Natural killer cell (primary cell): ENCODE measurements around the gene KIF25. TPM values are rescaled to one million over a fixed set of nuclear protein-coding genes. Genes with fewer than 3 reads are reported as not detected.
"Not testable (repeated sequence)": the region's sequence is repeated elsewhere in the genome, so short reads cannot be mapped to it uniquely, and the experiment has no call there.

Experiments
- ATAC-seq, 3 donors: fragments of 150-1000 bp in 2 of 3; fragments of 200-7000 bp in 1 of 3; cut with Tn5 transposase; 1 replicate in 1 of 3; 2 replicates in 2 of 3; pipeline ENCODE4 v1.10.0; 2021; ENCODE audit warnings: mild to moderate bottlenecking in 2 of 3, moderate library complexity in 2 of 3
- DNase-seq, 2 donors: peaks; one replicate each; pipeline versions ENCODE4 v3.0.0 to v3.0.0-alpha.2; 2013 to 2021; ENCODE audit warnings: mixed read lengths in 1 of 2
- H3K27ac ChIP-seq: one replicate; pipeline ENCODE4 v1.5.1; 2013; ENCODE audit warnings: mild to moderate bottlenecking, low read length
- H3K27me3 ChIP-seq: one replicate; pipeline ENCODE4 v1.6.1; 2013; ENCODE audit warnings: low read length; ENCODE audit not compliant: control insufficient read depth, insufficient read depth
- H3K36me3 ChIP-seq: one replicate; pipeline ENCODE4 v1.6.1; 2013; ENCODE audit warnings: low read length; ENCODE audit not compliant: control insufficient read depth, insufficient read depth
- H3K4me1 ChIP-seq: one replicate; pipeline ENCODE4 v1.6.1; 2013; ENCODE audit warnings: low read length; ENCODE audit not compliant: control insufficient read depth, insufficient read depth
- H3K4me3 ChIP-seq: one replicate; pipeline ENCODE4 v1.5.1; 2013; ENCODE audit warnings: low read length
- H3K9me3 ChIP-seq: one replicate; pipeline ENCODE4 v1.6.1; 2013; ENCODE audit warnings: low read length; ENCODE audit not compliant: control insufficient read depth, insufficient read depth
- H3K27ac Mint-ChIP-seq, 2 donors: one replicate each; pipeline ENCODE4 v1.8.0; 2022; ENCODE audit warnings: mild to moderate bottlenecking in 2 of 2, mixed read lengths in 2 of 2, moderate library complexity in 1 of 2
- H3K27me3 Mint-ChIP-seq, 2 donors: one replicate each; pipeline ENCODE4 v1.8.0; 2022; ENCODE audit warnings: low read depth in 2 of 2, mixed read lengths in 2 of 2
- H3K36me3 Mint-ChIP-seq: one replicate; pipeline ENCODE4 v1.8.0; 2022; ENCODE audit warnings: mixed read lengths
- H3K4me1 Mint-ChIP-seq, 2 donors: one replicate each; pipeline ENCODE4 v1.8.0; 2022; ENCODE audit warnings: mixed read lengths in 2 of 2
- H3K4me3 Mint-ChIP-seq: one replicate; pipeline ENCODE4 v1.8.0; 2022; ENCODE audit warnings: mild to moderate bottlenecking, moderate library complexity, mixed read lengths
- H3K9me3 Mint-ChIP-seq, 2 donors: one replicate each; pipeline ENCODE4 v1.8.0; 2022; ENCODE audit warnings: mixed read lengths in 2 of 2
- CTCF ChIP-seq: fragments of 200-600 bp; IDR thresholded peaks from one replicate; pipeline ENCODE4 v1.8.0; 2022; ENCODE audit warnings: antibody characterized with exemption
- WGBS: methylation state at CpG from one replicate; pipeline ENCODE4 v1.1.7; 2013; ENCODE audit warnings: missing lambda C conversion rate; ENCODE audit not compliant: insufficient coverage; 5-methylcytosine and 5-hydroxymethylcytosine counted together
- intact Hi-C: fragments of 100-400 bp; cut with micrococcal nuclease; formaldehyde crosslinking; loops from one replicate; pipeline ENCODE4 v1.14.2; 2022
- total RNA-seq, 4 donors: library from RNA; stranded (reverse); fragments of 120-200 nt in 1 of 4; gene quantifications; one replicate each; pipeline versions ENCODE4 v1.2.3 to v1.2.4, GENCODE V29; 2013 to 2022

Gene KIF25
- total RNA-seq, 3 donors from 2014 or later (not counting 1 experiment from before 2014, with no cell fraction given) = not detected

- no peak for TF ChIP-seq CTCF
- H3K4me1 Mint-ChIP-seq = no peaks in the 10 kb centered on the region
- Histone ChIP-seq H3K27me3 (no peaks in the 10 kb centered on the region), H3K27ac (no peak overlapping the region), H3K4me1 (no peaks in the 10 kb centered on the region), H3K9me3 (no peaks in the 10 kb centered on the region), H3K4me3 (no peak overlapping the region), H3K36me3 (no peaks in the 10 kb centered on the region)
- H3K36me3 Mint-ChIP-seq = no peaks in the 10 kb centered on the region
- H3K27ac Mint-ChIP-seq = no peak overlapping the region
- intact Hi-C loops = no loop called here
- no peak overlapping the region for H3K4me3 Mint-ChIP-seq
- peaks cover 0 to 2% of the 10 kb centered on the region in 2 donors for H3K27me3 Mint-ChIP-seq
- DNase-seq (no peak), ATAC-seq (no peak)
- 88% methylated on average over 12 of the region's 13 CpGs for WGBS
- H3K9me3 Mint-ChIP-seq = no peaks in the 10 kb centered on the region
Measured at GRCh38 chr6:168073937-168074730, 76.7 kb downstream of the KIF25 start.

GRCh38 chr6:168075216-168075615 lies 77.7 kb downstream of the KIF25 start:
- WGBS = 89% methylated on average over 13 of the region's 13 CpGs
- Histone ChIP-seq H3K27me3 (no peaks in the 10 kb centered on the region), H3K27ac (no peak overlapping the region), H3K4me1 (no peaks in the 10 kb centered on the region), H3K9me3 (no peaks in the 10 kb centered on the region), H3K36me3 (no peaks in the 10 kb centered on the region), H3K4me3 (no peak overlapping the region)
- Mint-ChIP-seq H3K27me3 (no peaks in the 10 kb centered on the region), H3K27ac (no peak overlapping the region), H3K4me3 (no peak overlapping the region), H3K36me3 (no peaks in the 10 kb centered on the region), H3K9me3 (no peaks in the 10 kb centered on the region), H3K4me1 (no peaks in the 10 kb centered on the region)
- TF ChIP-seq CTCF = no peak
- ATAC-seq (no peak), DNase-seq (no peak)
- intact Hi-C loops = no loop called here

GRCh38 chr6:168075787-168076202 lies 78.3 kb downstream of the KIF25 start:
- Histone ChIP-seq H3K9me3 (no peaks in the 10 kb centered on the region), H3K27ac (no peak overlapping the region), H3K4me3 (no peak overlapping the region), H3K27me3 (no peaks in the 10 kb centered on the region), H3K36me3 (no peaks in the 10 kb centered on the region), H3K4me1 (no peaks in the 10 kb centered on the region)
- H3K36me3 Mint-ChIP-seq = no peaks in the 10 kb centered on the region
- no peak overlapping the region for H3K27ac Mint-ChIP-seq
- no peak overlapping the region for H3K4me3 Mint-ChIP-seq
- no peaks in the 10 kb centered on the region for H3K4me1 Mint-ChIP-seq
- WGBS = 89% methylated on average over 34 of the region's 34 CpGs
- intact Hi-C loops = no loop called here
- no peak for TF ChIP-seq CTCF
- ATAC-seq (no peak), DNase-seq (no peak)
- no peaks in the 10 kb centered on the region for H3K9me3 Mint-ChIP-seq
- no peaks in the 10 kb centered on the region for H3K27me3 Mint-ChIP-seq

GRCh38 chr6:168077401-168077800 lies 79.9 kb downstream of the KIF25 start:
- intact Hi-C loops, ATAC-seq, H3K9me3 Mint-ChIP-seq, H3K4me3 ChIP-seq, H3K9me3 ChIP-seq, H3K4me3 Mint-ChIP-seq, H3K36me3 ChIP-seq, H3K27me3 ChIP-seq, DNase-seq, H3K27me3 Mint-ChIP-seq, H3K4me1 ChIP-seq, H3K27ac Mint-ChIP-seq, H3K27ac ChIP-seq, H3K36me3 Mint-ChIP-seq, H3K4me1 Mint-ChIP-seq: not testable (repeated sequence)
- WGBS = 80% methylated on average over 7 of the region's 7 CpGs
